A549 (cell line): ENCODE data around the gene RABL2B. TPM values are rescaled to one million over a fixed set of nuclear protein-coding genes. Genes with fewer than 3 reads are reported as not detected.
A peak's percentile ranks its signal among the peaks of the same experiment; 100 is the strongest.
"Not testable (repeated sequence)": the region's sequence is repeated elsewhere in the genome, so short reads cannot be mapped to it uniquely, and the experiment has no call there.

ENCODE experiments used
- ATAC-seq, 2 experiments: fragments of 200-7000 bp in 1 of 2; fragments of >200 bp in 1 of 2; cut with Nextera tagmentation in 1 of 2; cut with Tn5 transposase in 1 of 2; 3 replicates each; pipeline versions ENCODE4 v1.8.0 to v1.9.1; 2018 to 2020; ENCODE audit warnings: mild to moderate bottlenecking in 1 of 2, moderate library complexity in 1 of 2
- CTCF ChIA-PET: fragments of 300-600 bp; sonication (Branson Sonifier 250); formaldehyde crosslinking; extraction: SDS; loops from one replicate; lab custom pipeline; 2021; ENCODE audit warnings: antibody characterized with exemption, inconsistent platforms; lab: Yijun Ruan, JAX
- POLR2A ChIA-PET: fragments of 350-600 bp; formaldehyde crosslinking; extraction: SDS; loops from one replicate; lab custom pipeline; 2021; ENCODE audit warnings: antibody characterized with exemption, inconsistent platforms; lab: Yijun Ruan, JAX
- DNase-seq, 2 experiments: peaks; one replicate each; pipeline versions ENCODE4 v3.0.0 to v3.0.0-alpha.2; 2011 to 2016; ENCODE audit warnings: low read depth in 1 of 2, low spot score in 1 of 2
- FAIRE-seq: peaks from 2 replicates; lab custom pipeline; 2011; peaks lifted over from hg19 to GRCh38; lab: Jason Lieb, UNC
- H3K27ac ChIP-seq, 2 experiments: fragments of >200 bp; sonication (Bioruptor Twin); formaldehyde crosslinking; 3 replicates each; pipeline ENCODE4 v1.5.1; 2016 to 2017
- H3K4me1 ChIP-seq: fragments of >200 bp; sonication (Bioruptor Twin); formaldehyde crosslinking; 3 replicates; pipeline ENCODE4 v1.6.1; 2016
- H3K4me2 ChIP-seq: fragments of >200 bp; sonication (Bioruptor Twin); formaldehyde crosslinking; 3 replicates; pipeline ENCODE4 v1.6.1; 2016
- H3K4me3 ChIP-seq: fragments of >200 bp; sonication (Bioruptor Twin); formaldehyde crosslinking; 3 replicates; pipeline ENCODE4 v1.5.1; 2016
- H3K9me3 ChIP-seq: fragments of >200 bp; sonication (Bioruptor Twin); formaldehyde crosslinking; 3 replicates; pipeline ENCODE4 v1.6.1; 2016
- CBX2 ChIP-seq: fragments of 200-600 bp; sonication (generic); IDR thresholded peaks from 2 replicates; pipeline ENCODE4 v1.6.1; 2016; ENCODE audit warnings: low read depth, mild to moderate bottlenecking, borderline replicate concordance
- CBX8 ChIP-seq: fragments of 200-600 bp; sonication (generic); IDR thresholded peaks from 2 replicates; pipeline ENCODE4 v1.6.1; 2016
- E2F6 ChIP-seq: IDR thresholded peaks from 2 replicates; pipeline ENCODE4 v1.6.1; 2012; ENCODE audit warnings: low read depth, borderline replicate concordance
- ESRRA ChIP-seq: fragments of 150-350 bp; IDR thresholded peaks from 2 replicates; pipeline ENCODE4 v1.6.1; 2014; ENCODE audit warnings: mild to moderate bottlenecking, low read length, borderline replicate concordance
- FOSL2 ChIP-seq, 2 experiments: fragments of 450-650 bp in 1 of 2; fragments of >200 bp in 1 of 2; sonication (Bioruptor Twin) in 1 of 2; formaldehyde crosslinking; IDR thresholded peaks; 2 replicates each; pipeline versions ENCODE4 v1.5.0 to v1.6.1; 2016 to 2020; ENCODE audit warnings: mild to moderate bottlenecking in 1 of 2, moderate library complexity in 1 of 2
- HEYL ChIP-seq: fragments of 250-450 bp; sonication (Bioruptor Pico); IDR thresholded peaks from 2 replicates; pipeline ENCODE4 v1.8.0; 2021; ENCODE audit warnings: mild to moderate bottlenecking, moderate library complexity
- JUN ChIP-seq, 2 experiments: fragments of >200 bp; sonication (Bioruptor Twin); formaldehyde crosslinking; IDR thresholded peaks; 2 replicates in 1 of 2; 3 replicates in 1 of 2; pipeline ENCODE4 v1.6.1; 2016 to 2017
- KDM1A ChIP-seq: fragments of 200-600 bp; sonication (generic); IDR thresholded peaks from 2 replicates; pipeline ENCODE4 v1.6.1; 2016; ENCODE audit warnings: low read depth, mild to moderate bottlenecking
- KDM5A ChIP-seq: fragments of 200-600 bp; sonication (generic); IDR thresholded peaks from 2 replicates; pipeline ENCODE4 v1.6.1; 2016; ENCODE audit warnings: antibody characterized with exemption, mild to moderate bottlenecking
- MAX ChIP-seq: IDR thresholded peaks from 2 replicates; pipeline ENCODE4 v1.6.1; 2012
- MYC ChIP-seq: IDR thresholded peaks from 2 replicates; pipeline ENCODE4 v1.6.1; 2012; ENCODE audit warnings: mild to moderate bottlenecking, inconsistent platforms, low read length, improper control_type of control experiment, borderline replicate concordance
- PHF8 ChIP-seq: fragments of 200-600 bp; sonication (generic); IDR thresholded peaks from 2 replicates; pipeline ENCODE4 v1.6.1; 2016; ENCODE audit warnings: low read depth, mild to moderate bottlenecking, antibody characterized with exemption, moderate library complexity, borderline replicate concordance
- RAD21 ChIP-seq, 2 experiments: fragments of >200 bp in 1 of 2; sonication (Bioruptor Twin) in 1 of 2; formaldehyde crosslinking in 1 of 2; IDR thresholded peaks in 1 of 2; conservative IDR thresholded peaks in 1 of 2; 2 replicates in 1 of 2; 3 replicates in 1 of 2; pipeline ENCODE4 v1.6.1; 2012 to 2018; ENCODE audit warnings: inconsistent platforms in 1 of 2
- ZC3H11A ChIP-seq: fragments of 450-650 bp; IDR thresholded peaks from 2 replicates; pipeline ENCODE4 v1.6.1; 2014; ENCODE audit warnings: antibody characterized with exemption, mild to moderate bottlenecking
- WGBS: methylation state at CpG from one replicate; pipeline ENCODE4 v1.1.6; 2017; ENCODE audit errors: missing lambda C conversion rate; 5-methylcytosine and 5-hydroxymethylcytosine counted together
- polyA plus RNA-seq, 4 experiments: library from polyadenylated mRNA; depleted of rRNA in 3 of 4; stranded (reverse); fragments of >200 nt; fragmentation: RNase III in 1 of 4; extraction: RNeasy Plus Mini Kit Qiagen cat#74134 plus additional on column Dnase treatment in 1 of 4; gene quantifications; 2 replicates in 3 of 4; 3 replicates in 1 of 4; pipeline ENCODE4 v1.2.3, GENCODE V29; 2011 to 2017
- TF ChIP-seq, protein P1 (sequence below): fragments of >200 bp; sonication (Bioruptor Twin); formaldehyde crosslinking; IDR thresholded peaks from 3 replicates; pipeline ENCODE4 v1.5.1; 2016
- TF ChIP-seq, protein P2 (sequence below): fragments of 250-450 bp; sonication (Bioruptor Pico); IDR thresholded peaks from 2 replicates; pipeline ENCODE4 v1.5.0; 2021; ENCODE audit warnings: mild to moderate bottlenecking, moderate library complexity, borderline replicate concordance

Gene RABL2B
- polyA plus RNA-seq, 2 of the 4 experiments (the other 2 are of a cell fraction): 22.1 to 32.6 TPM

DNA sequence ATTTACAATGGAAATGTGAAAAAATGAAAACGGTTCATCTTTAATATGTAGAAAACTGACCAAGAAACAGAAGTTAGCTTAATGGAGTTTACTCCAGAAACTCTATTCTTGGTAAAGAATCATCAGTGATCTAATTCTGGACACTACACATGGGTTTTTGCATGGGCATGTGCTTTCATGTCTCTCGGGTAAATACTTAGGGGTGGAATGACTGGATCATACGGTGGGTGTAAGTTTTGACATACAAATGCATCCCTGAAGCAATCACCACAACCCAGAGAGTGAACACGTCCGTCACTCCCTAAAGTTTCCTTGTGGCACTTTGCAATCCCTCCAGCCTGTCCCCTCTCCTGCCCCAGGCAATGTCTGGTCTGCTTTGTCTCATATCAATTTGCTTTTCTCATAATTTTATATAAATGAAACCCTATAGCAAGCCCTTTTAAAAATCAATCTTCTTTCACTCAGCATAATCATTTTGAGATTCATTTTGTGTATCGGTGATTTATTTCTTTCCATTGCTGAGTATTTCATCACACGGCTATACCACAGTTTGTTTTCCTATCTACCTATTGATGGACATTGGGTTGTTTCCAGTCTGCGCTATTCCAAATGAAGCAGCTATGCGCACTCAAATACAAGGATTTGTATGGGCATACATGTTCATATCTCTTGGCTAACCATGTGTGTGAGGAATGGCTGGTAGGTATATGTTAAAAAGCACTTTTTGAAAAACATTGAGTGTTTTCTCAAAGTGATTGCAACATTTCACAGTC is 33.9 kb downstream of the RABL2B start:
- H3K27ac ChIP-seq, H3K4me3 ChIP-seq, H3K4me1 ChIP-seq, POLR2A ChIA-PET, H3K4me2 ChIP-seq, DNase-seq, H3K9me3 ChIP-seq, FAIRE-seq, ATAC-seq: not testable (repeated sequence)
- CTCF ChIA-PET: interaction anchor here (0.8 kb wide), 1 partner anchor 32 kb away, joined by 3 read pairs; no protein-coding TSS in a partner anchor
- WGBS: 53% methylated on average over 9 of the region's 9 CpGs

DNA sequence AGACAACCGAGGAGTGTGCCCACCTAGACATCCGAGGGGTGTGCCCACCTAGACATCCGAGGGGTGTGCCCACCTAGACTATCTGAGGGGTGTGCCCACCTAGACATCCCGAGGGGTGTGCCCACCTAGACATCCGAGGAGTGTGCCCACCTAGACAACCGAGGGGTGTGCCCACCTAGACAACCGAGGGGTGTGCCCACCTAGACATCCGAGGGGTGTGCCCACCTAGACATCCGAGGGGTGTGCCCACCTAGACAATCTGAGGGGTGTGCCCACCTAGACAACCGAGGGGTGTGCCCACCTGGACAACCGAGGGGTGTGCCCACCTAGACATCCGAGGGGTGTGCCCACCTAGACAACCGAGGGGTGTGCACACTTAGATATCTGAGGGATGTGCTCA is 34.8 kb downstream of the RABL2B start:
- DNase-seq, FAIRE-seq, H3K9me3 ChIP-seq, H3K4me1 ChIP-seq, H3K4me3 ChIP-seq, POLR2A ChIA-PET, H3K27ac ChIP-seq, ATAC-seq, H3K4me2 ChIP-seq: not testable (repeated sequence)
- CTCF ChIA-PET: interaction anchor here (0.8 kb wide), 1 partner anchor 31 kb away, joined by 3 read pairs; no protein-coding TSS in a partner anchor
- 18% methylated on average over 2 of the region's 13 CpGs for WGBS

GRCh38 chr22:50747521-50747920 is 35.9 kb downstream of the RABL2B start:
- 88% methylated on average over 1 of the region's 1 CpG for whole genome bisulfite sequencing
- DNase-seq, H3K4me1 ChIP-seq, POLR2A ChIA-PET, H3K4me2 ChIP-seq, ATAC-seq, H3K4me3 ChIP-seq, H3K9me3 ChIP-seq, H3K27ac ChIP-seq, FAIRE-seq: not testable (repeated sequence)
- CTCF ChIA-PET: interaction anchor here (0.6 to 0.7 kb wide), 2 partner anchors 16 to 88 kb away, joined by 3 read pairs; no protein-coding TSS in a partner anchor

DNA sequence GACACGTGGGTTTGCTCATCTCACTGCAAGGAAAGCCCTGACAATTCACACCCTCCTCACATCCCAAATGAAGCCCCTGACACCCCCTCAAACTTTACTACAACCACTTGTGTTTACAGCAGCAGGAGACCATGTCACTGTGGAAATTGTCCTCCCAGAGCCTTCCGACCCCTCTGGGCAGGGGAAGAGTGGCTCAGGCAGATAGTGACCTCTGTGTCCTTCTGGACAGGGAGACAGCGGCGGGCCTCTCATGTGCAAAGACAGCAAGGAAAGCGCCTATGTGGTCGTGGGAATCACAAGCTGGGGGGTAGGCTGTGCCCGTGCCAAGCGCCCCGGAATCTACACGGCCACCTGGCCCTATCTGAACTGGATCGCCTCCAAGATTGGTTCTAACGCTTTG is 39.0 kb downstream of the RABL2B start:
- ATAC-seq, H3K4me2 ChIP-seq, H3K4me1 ChIP-seq, H3K4me3 ChIP-seq, DNase-seq, CTCF ChIA-PET, POLR2A ChIA-PET, H3K9me3 ChIP-seq, FAIRE-seq, H3K27ac ChIP-seq: not testable (repeated sequence)
- WGBS: no CpG with 5 or more reads among the region's 12 CpGs

GRCh38 chr22:50740714-50741113 is 42.7 kb downstream of the RABL2B start:
- H3K4me2 ChIP-seq, H3K27ac ChIP-seq, DNase-seq, POLR2A ChIA-PET, ATAC-seq, H3K4me1 ChIP-seq, CTCF ChIA-PET, H3K4me3 ChIP-seq, H3K9me3 ChIP-seq: not testable (repeated sequence)
- peak; percentile 54 for FAIRE-seq
- 66% methylated on average over 5 of the region's 5 CpGs for WGBS

GRCh38 chr22:50739894-50740293 is 43.5 kb downstream of the RABL2B start:
- Histone ChIP-seq H3K9me3 (no peaks in the 10 kb centered on the region), H3K4me2 (no peak overlapping the region), H3K4me1 (no peaks in the 10 kb centered on the region), H3K27ac (no peak overlapping the region), H3K4me3 (no peak overlapping the region)
- POLR2A ChIA-PET: no interaction called here
- TF ChIP-seq CBX2 (no peak), E2F6 (no peak), KDM1A (no peak), MAX (no peak), PHF8 (no peak), JUN (IDR thresholded peaks at IDR 0.05) (no peak), ZC3H11A (no peak), CBX8 (no peak), ESRRA (no peak), MYC (no peak), RAD21 (conservative IDR thresholded peaks at IDR 0.05 in 1 of 2, IDR thresholded peaks at IDR 0.05 in 1 of 2) (no peak), KDM5A (no peak), HEYL (CRISPR knock-in tag) (no peak), FOSL2 (IDR thresholded peaks at IDR 0.05) (no peak), FOSL2 (CRISPR knock-in tag; IDR thresholded peaks at IDR 0.05) (no peak)
- TF ChIP-seq, protein P1, sequence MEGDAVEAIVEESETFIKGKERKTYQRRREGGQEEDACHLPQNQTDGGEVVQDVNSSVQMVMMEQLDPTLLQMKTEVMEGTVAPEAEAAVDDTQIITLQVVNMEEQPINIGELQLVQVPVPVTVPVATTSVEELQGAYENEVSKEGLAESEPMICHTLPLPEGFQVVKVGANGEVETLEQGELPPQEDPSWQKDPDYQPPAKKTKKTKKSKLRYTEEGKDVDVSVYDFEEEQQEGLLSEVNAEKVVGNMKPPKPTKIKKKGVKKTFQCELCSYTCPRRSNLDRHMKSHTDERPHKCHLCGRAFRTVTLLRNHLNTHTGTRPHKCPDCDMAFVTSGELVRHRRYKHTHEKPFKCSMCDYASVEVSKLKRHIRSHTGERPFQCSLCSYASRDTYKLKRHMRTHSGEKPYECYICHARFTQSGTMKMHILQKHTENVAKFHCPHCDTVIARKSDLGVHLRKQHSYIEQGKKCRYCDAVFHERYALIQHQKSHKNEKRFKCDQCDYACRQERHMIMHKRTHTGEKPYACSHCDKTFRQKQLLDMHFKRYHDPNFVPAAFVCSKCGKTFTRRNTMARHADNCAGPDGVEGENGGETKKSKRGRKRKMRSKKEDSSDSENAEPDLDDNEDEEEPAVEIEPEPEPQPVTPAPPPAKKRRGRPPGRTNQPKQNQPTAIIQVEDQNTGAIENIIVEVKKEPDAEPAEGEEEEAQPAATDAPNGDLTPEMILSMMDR: no peak
- TF ChIP-seq, protein P2, sequence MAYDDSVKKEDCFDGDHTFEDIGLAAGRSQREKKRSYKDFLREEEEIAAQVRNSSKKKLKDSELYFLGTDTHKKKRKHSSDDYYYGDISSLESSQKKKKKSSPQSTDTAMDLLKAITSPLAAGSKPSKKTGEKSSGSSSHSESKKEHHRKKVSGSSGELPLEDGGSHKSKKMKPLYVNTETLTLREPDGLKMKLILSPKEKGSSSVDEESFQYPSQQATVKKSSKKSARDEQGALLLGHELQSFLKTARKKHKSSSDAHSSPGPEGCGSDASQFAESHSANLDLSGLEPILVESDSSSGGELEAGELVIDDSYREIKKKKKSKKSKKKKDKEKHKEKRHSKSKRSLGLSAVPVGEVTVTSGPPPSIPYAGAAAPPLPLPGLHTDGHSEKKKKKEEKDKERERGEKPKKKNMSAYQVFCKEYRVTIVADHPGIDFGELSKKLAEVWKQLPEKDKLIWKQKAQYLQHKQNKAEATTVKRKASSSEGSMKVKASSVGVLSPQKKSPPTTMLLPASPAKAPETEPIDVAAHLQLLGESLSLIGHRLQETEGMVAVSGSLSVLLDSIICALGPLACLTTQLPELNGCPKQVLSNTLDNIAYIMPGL (CRISPR knock-in tag): no peak
- CTCF ChIA-PET: interaction anchor here (0.9 kb wide), 1 partner anchor 14 kb away, joined by 3 read pairs; no protein-coding TSS in a partner anchor
- 69% methylated on average over 12 of the region's 12 CpGs for WGBS
- ATAC-seq (no peak), FAIRE-seq (no peak), DNase-seq (no peak)
